NB4 (cell line): ENCODE data around the gene SEMA4C.

Experiments
- DNase-seq: peaks from one replicate; pipeline ENCODE4 v3.0.0; 2010; ENCODE audit warnings: low read depth
- H3K4me3 ChIP-seq: one replicate; pipeline ENCODE4 v1.5.1; 2011; ENCODE audit warnings: mild to moderate bottlenecking, low read depth, low read length, moderate library complexity
- CTCF ChIP-seq: IDR thresholded peaks from one replicate; pipeline ENCODE4 v1.5.1; 2012; ENCODE audit warnings: low read depth, low read length
- MAX ChIP-seq: IDR thresholded peaks from 2 replicates; pipeline ENCODE4 v1.6.1; 2011; ENCODE audit warnings: low read depth, low read length
- MYC ChIP-seq: IDR thresholded peaks from 2 replicates; pipeline ENCODE4 v1.6.1; 2011; ENCODE audit warnings: low read depth, low read length
- POLR2A ChIP-seq: IDR thresholded peaks from 2 replicates; pipeline ENCODE4 v1.6.1; 2011; ENCODE audit warnings: mild to moderate bottlenecking; ENCODE audit not compliant: insufficient read length; ENCODE audit errors: extremely low read depth

Gene SEMA4C

GRCh38 chr2:96839875-96840850 lies 29.7 kb downstream of the SEMA4C start:
- TF ChIP-seq POLR2A (no peak), CTCF (no peak), MAX (no peak), MYC (no peak)
- no peak for DNase-seq
- H3K4me3 ChIP-seq, result no peak overlapping the region

- DNase-seq, result peak; percentile 84
- TF ChIP-seq MAX (no peak), MYC (no peak), CTCF (no peak), POLR2A (no peak)
- H3K4me3 ChIP-seq, result no peak overlapping the region
Measured at GRCh38 chr2:96839293-96839874, 30.5 kb downstream of the SEMA4C start.

- TF ChIP-seq MAX (no peak), MYC (no peak), CTCF (no peak), POLR2A (no peak)
- DNase-seq, result no peak
- no peak overlapping the region for H3K4me3 ChIP-seq
Measured at GRCh38 chr2:96838345-96839292, 31.3 kb downstream of the SEMA4C start.

- no peak overlapping the region for H3K4me3 ChIP-seq
- no peak for TF ChIP-seq MYC
- no peak for TF ChIP-seq MAX
- no peak for TF ChIP-seq CTCF
- no peak for TF ChIP-seq POLR2A
- no peak for DNase-seq
Measured at GRCh38 chr2:96837575-96837974, 32.3 kb downstream of the SEMA4C start.

- H3K4me3 ChIP-seq, result no peak overlapping the region
- DNase-seq, result no peak
- TF ChIP-seq MYC, result no peak
- no peak for TF ChIP-seq POLR2A
- TF ChIP-seq MAX, result no peak
- TF ChIP-seq CTCF, result no peak
Measured at GRCh38 chr2:96835830-96836229, 34.0 kb downstream of the SEMA4C start.
